ENCODE data around the gene PROX2.

GRCh38 chr14:74855945-74856344, 20.0 kb downstream of the PROX2 start:
- TF ChIP-seq CTCF (IDR thresholded peaks at IDR 0.05; ENCODE audit: borderline replicate concordance, extremely low read depth, low read length, poor library complexity, severe bottlenecking) (no peak), EZH2 (IDR thresholded peaks at IDR 0.05; ENCODE audit: borderline replicate concordance, low read depth, low read length, severe bottlenecking) (no peak)
